Right lobe of liver (tissue), 4 donors: ENCODE measurements around the gene MYO15B.

ENCODE experiments used
- POLR2A ChIP-seq: fragments of 450-650 bp; IDR thresholded peaks from one replicate; pipeline ENCODE4 v1.6.1; 2017; ENCODE audit warnings: antibody characterized with exemption, mild to moderate bottlenecking
- TF ChIP-seq, protein P1 (sequence below), 4 donors: fragments of 200-600 bp in 3 of 4; fragments of 450-650 bp in 1 of 4; IDR thresholded peaks; one replicate each; pipeline versions ENCODE4 v1.5.1 to v1.8.0; 2016 to 2022; ENCODE audit warnings: antibody characterized with exemption in 4 of 4, mild to moderate bottlenecking in 2 of 4
- donor health status: DM: no; HTN: no; CAD: no.
- donor health status: DM: no; HTN: no; CAD: no.
- donor health status: DM: no; HTN: yes; CAD: no.

- TF ChIP-seq, protein P1, sequence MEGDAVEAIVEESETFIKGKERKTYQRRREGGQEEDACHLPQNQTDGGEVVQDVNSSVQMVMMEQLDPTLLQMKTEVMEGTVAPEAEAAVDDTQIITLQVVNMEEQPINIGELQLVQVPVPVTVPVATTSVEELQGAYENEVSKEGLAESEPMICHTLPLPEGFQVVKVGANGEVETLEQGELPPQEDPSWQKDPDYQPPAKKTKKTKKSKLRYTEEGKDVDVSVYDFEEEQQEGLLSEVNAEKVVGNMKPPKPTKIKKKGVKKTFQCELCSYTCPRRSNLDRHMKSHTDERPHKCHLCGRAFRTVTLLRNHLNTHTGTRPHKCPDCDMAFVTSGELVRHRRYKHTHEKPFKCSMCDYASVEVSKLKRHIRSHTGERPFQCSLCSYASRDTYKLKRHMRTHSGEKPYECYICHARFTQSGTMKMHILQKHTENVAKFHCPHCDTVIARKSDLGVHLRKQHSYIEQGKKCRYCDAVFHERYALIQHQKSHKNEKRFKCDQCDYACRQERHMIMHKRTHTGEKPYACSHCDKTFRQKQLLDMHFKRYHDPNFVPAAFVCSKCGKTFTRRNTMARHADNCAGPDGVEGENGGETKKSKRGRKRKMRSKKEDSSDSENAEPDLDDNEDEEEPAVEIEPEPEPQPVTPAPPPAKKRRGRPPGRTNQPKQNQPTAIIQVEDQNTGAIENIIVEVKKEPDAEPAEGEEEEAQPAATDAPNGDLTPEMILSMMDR (IDR thresholded peaks at IDR 0.05), result no peak
- no peak for TF ChIP-seq POLR2A
Observed at GRCh38 chr17:75552425-75553294, 34.9 kb upstream of the MYO15B start.
